GM10847 (cell line): ENCODE results near the gene JPH2.

Experiments
- POLR2A ChIP-seq: IDR thresholded peaks from 2 replicates; pipeline ENCODE4 v1.6.1; 2011; ENCODE audit not compliant: insufficient read length; ENCODE audit errors: extremely low read depth

Gene JPH2

DNA sequence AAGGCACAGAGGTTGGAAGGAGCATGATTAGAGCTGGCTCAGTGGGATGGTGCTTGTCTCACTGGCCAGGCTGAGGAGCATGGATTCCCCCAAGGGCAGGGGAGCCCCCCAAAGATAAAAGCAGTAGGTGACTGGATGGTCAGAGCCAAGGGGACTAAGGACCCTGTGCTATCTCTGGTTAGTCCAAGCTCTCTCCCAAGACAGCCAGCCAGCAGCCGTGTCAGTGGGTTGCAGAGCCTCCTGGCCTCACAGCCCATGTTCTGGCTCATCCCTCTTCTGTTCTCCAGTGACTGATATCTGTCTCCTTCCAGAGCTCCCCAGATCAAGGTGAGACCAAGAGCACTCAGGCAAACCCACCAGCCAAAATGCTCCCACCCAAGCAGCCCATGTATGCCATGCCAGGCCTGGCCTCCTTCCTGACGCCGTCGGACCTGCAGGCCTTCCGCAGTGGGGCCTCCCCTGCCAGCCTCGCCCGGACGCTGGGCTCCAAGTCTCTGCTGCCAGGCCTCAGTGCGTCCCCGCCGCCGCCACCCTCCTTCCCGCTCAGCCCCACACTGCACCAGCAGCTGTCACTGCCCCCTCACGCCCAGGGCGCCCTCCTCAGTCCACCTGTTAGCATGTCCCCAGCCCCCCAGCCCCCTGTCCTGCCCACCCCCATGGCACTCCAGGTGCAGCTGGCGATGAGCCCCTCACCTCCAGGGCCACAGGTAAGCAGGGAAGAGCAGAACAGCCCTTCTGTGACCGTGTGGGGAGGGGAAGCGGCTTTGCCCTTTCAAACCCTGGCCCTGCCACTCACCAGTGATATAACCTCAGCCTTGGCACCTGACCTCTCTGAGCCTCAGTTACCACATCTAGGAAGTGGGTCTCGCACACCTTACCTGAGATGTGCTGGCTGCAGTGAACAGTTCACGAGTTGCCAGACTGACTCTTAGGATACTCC lies 121.3 kb downstream of the JPH2 start:
- no peak for TF ChIP-seq POLR2A

DNA sequence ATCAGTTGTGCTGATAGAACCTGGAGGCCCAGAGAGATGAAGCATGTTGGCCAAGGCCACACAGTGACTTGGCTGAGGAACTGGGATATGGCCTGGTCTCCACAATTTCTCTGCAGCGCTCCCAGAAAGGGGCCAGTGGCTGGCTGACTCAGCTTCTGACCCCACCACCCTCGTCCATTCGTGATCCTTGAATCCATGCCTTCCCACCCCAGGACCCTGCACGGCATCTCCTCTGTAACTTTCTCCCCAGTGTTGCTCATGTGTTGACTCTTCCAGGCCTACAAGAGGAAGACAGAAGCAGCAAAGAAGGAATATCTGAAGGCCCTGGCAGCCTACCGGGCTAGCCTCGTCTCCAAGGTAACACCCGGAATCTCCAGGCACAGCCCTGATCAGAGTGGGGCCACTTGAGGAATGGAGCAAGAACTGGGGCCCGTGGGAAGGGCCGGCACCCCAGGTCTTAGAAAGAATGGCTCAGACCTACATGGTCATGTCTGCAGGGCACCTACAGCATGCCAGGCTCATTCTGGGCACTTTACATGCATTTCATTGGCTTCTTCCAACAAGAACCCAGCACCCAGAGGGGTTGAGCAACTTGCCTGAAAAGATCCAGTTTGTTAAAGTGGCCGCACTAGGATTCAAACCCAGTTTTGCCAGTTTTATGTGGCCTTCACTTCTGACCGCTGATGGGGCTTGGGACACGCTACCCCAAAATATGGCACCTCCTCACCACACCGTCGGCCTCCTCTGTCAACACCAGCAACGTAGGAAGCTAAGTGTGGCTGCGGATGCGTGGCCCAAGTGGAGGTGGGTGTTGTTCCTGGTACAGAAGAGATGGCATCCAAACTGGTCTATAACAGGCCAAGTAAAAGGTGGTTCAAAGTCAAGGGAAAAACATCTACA lies 122.2 kb downstream of the JPH2 start:
- TF ChIP-seq POLR2A = no peak
